Activated T-cell treated with anti-CD3 and anti-CD28 coated beads for 48 hours (primary cell): ENCODE results near the gene PNPLA5.

ENCODE experiments used
- DNase-seq: peaks from one replicate; pipeline ENCODE4 v3.0.0-alpha.2; 2020; ENCODE audit warnings: low read depth

The PNPLA5 gene

DNA sequence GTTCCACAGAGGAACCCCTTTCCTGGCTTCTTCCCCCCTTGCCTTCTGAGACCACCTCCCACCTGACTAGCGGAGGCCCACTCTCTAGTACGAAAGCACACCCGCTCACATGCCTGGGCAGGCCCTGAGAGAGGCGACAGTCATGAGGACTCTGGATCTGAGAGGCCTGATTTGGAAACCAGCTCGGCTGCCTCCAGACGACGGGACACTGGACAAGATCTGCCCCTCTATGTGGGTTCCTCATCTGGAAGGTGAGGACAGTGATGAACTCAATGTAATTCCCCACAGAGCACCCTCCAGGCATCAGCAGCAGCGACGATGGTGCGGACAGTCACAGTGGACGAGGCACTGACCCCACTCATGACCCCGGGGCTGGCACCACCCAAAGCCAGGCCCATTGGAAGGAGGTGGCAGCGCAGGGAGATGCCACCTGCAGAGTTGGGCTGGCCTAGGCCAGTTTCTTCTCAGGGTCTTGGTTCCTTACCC is 37.0 kb downstream of the PNPLA5 start:
- DNase-seq, result no peak

DNA sequence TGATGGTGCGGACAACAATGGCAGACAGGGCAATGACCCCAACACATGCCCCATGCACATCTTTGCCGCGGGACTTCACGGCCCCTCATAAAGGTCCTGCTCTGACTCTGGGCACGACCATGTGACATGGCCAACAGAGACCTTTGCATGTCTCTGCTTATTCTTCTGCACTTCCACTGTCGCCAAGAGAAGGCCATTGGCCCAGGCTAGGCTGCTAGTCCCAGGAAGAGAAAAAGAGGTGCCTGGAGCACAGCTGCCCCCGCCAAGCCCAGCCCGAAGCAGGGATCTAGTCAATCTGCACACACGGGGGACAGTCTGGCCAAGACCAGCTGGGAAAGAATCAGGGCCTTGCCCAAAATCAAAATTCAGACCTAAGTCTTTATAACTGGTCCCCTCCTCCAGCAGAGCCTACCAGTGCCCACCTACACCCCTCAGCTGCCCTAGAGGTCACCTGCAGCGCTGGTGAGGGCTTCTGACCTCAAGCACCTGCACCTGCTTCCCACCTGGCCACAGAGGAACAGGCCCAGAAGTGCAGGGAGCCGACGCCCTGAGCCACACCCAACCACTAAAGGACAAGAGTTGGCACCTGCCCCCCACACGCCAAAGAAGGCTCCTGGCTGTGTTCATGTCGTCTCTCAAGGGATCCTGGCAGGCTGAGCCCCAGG is 37.6 kb downstream of the PNPLA5 start:
- DNase-seq, result no peak

DNA sequence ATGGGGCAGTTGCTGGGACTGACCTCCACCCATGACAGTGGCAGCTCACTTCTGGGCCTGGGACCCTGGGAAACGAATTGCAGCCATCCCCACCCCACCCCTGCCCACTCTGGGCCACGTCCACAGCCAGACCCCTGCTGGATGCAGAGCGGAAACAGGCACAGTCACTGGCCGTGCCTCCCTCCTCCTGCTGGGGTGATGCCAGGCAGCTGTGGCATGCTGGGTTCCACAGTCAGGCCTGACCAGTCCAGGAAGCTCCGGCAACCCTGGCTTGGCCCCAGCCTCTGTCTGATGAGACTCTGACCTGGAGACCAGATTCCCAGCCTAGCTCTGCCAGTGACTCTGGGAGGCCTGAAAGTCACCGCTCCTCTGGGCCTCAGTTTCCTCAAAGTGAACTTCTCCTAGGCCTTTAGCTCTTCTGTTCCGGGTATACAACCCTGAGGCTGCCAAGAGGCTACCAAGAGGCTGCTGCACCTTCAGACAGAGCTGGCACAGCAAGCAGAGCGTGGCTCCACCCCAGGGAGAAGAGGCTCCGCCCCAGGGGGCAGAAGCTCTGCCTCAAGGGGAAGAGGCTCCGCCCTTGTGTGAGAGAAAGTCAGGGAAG is 38.4 kb downstream of the PNPLA5 start:
- no peak for DNase-seq

DNA sequence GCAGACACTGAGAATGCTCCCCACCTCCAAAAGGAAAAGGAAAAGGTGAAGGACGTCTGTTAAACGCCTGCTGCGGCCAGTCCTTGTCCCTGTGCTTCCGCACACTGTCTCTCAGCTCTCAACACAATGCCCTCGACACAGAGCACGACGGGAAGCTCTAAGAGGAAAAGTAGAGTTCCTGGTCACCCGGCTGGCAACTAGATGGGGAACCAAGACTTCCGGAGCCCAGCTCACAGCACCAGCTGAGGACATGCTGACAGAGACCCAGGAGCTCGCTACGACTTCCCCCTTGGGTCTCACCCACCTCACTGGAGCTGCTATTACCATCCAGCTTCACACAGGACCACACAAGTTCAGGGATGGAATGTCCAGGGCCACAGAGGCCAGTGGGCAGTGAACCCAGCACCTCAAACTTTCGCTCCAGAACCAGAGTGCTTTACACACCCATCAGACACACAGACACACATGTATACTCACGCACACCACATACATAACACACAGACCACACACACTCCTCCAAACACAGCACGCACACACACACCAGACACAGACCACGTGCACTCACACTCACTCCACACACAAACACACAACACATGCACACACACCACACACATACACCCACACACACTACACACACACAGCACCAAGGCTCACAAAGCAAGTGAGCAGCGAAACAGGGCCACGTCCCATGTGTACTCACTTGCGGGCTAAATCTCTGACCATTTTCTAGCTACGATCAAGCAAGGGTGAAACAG is 39.1 kb downstream of the PNPLA5 start:
- DNase-seq, result no peak

DNA sequence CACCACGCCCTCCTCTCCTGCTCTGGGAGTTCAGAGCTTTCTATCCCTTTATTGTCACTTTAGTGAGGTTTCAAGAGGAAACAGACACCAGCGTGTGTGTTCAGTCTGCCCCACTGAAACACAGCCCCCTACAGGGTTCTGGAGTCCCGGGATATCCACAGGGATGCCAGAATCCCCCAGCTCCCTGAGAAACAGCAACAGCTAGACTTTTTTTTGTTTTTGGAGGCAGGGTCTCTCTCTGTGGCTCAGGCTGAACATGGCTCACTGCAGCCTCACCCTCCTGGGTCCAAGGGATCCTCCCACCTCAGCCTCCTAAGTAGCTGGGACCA is 39.9 kb downstream of the PNPLA5 start:
- DNase-seq, result no peak

DNA sequence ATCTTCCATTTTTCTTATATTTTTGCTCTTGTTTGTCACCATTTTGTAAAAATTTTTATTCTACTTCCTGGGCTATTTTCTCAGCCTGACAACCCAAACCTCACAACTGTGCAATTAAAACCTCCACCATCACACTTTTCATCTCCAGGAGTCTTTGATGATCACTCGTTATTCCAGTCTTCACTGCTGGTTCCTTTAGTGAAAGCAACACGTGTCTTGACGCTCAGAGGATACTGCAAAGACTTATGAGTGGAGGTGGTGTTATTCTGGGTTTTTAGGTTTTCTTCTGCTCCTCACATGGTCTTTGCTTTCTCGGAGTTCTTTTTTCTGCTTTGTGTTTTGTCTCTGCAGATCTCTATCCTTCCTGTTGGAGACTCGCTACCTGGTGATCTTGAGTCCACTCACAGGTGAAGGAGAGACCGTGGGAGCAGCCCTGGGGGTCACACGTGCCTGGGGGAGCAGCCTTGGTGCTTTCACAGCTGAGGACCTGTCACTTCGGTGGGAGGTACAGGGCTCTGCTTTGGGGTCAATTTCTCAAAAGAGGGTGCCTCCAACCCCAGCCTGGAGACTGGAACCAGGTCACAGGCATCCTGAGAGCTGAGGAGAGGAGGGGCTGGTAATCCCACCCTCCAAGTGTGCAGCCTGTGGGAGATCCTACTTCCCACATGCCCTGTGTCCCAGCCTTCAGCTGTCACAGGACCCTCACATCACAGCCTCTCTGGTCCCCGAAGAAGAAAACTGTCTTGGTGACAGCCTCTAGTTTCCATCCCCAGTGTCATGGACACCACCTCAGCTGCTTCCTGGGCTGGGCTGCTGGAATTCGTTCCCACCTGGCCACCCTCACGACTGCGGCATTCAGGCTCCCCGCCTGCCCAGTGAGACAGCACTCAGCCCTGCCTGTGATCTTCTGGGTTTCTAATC is 40.5 kb downstream of the PNPLA5 start:
- no peak for DNase-seq

DNA sequence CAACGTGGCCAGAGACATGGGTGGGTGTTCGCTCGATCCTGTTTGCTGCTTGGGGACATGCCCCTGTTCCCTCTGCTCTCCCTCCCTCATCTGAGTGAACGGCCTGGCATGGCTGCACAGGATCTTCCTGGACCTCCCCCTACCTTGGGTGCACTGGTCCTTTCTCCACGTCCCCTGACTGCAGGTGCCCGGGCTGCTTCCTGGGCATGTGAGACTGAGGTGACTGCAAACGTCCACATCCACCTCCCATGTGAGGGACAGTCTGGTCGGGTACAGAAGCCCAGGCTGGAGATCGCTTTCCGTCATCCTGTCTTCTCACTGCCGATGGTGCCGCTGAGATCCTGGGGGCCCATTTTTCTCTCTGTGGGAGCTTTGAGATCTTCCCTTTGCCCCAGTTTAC is 41.3 kb downstream of the PNPLA5 start:
- DNase-seq, result no peak

DNA sequence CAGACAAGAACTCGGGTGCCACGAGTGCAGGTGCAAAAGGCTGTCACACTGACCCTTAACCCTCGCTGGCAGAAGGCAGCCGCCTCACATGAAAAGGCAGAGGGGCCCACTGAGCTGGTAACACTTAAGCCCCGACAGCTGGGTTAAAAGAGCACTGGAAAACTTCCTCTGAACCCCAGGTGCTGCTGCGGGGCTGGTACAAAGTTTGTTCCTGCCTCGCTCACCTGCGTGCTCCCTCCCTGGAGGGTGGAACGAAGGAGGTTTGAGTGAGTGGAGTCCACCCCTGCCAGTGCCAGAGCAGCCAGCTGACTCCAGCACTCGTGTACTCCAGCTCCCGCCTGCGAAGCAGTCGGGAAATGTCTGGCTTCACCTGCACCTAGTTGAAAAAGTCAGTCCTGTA is 42.1 kb downstream of the PNPLA5 start:
- DNase-seq, result no peak

DNA sequence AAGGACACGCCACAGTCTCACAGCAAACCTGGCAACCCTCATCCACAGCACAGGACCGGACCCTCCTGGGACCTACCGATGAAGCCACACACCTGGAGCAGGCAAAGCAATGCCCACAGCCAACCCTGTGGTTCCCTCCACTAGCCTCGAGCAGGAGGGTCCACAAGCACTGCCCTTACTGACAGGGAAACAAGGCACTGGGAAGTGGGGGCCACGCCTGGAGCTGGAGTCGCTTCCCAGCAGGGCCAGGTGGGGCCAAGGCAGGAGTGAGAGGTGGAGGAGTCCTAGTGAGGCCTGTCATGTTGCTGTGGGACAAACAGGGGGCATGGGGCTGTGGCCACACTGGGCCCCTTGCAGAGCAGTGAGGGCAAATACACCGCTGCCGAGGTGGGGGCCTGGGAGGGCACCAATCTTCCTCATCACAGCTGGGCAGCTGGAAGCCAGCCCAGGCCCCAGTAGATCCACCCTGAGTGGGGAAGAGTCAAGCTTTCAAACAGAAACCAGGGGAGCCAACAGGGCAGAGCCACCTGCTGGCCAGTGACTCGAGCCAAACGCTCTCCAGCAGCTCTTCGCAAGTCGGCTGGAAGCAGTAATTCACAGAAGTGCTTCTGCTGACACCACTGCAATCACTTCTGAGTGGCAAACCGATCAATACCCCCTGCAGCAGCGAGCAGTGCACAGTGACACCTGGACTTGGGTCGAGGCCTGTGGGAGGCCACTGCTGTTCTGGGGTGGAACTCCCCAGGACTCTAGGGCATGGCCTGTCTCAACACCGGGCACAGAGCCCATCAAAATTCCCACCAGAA is 43.2 kb downstream of the PNPLA5 start:
- no peak for DNase-seq

DNA sequence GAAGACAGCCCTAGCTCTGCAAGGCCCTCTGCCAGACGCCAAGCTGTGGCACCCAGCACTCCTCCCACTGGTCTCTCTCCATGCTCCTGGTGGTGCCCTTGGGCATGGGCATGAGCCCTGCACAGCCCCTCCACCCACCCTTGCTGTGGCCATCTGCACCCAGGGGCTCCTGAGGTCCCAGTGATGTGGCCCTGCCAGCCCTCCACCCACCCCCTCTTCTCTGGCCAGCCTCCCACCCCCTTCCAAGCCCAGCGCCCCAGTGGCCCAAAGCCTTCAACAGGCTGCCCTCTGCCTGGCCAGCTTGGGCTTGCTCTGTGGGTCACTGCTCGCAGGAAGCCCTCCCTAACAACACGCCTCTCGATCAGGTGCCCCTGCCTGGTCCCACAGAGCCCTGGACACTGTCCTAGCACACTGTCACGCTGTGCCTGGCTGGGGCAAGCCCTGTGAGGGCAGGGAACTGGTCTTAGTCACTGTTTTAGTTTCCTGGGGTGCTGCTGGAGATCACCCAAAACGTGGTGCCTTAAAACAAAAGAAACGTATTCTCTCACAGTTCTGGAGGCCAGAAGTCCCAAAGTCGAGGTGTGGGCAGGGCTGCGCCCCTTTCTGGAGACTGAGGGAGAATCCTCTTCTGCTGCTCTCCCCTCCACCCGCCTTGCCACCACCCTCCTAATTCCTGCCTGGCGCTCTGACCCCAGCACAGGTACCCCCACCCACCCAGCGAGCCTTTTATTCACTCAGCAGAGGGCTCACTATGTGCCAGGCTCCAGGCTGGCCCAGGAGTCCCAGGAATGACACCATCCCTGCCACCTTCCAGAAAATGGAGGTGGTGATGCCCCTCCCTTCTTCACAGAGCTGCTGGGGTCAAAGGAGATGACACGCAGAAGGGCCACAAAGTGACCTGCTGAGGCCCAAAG is 44.2 kb downstream of the PNPLA5 start:
- DNase-seq, result no peak

DNA sequence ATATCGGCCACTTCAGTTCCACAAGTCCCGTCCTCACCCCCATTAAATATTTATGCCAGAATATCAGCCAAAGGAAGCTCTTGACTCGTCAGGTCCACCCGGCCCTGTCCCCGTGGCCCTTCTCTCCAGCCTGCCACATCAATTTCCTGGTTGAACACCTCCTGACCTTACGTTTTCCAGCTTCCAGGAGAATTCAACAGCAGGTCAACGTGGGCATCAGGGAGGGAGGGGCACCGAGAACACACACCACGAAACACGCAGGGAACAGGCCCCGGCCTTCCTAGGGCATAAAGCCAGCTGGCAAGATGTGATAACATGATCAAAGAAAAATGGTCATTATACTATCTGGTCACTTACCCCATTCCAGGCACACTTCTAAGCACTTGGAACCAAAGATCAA is 44.8 kb downstream of the PNPLA5 start:
- DNase-seq, result no peak

DNA sequence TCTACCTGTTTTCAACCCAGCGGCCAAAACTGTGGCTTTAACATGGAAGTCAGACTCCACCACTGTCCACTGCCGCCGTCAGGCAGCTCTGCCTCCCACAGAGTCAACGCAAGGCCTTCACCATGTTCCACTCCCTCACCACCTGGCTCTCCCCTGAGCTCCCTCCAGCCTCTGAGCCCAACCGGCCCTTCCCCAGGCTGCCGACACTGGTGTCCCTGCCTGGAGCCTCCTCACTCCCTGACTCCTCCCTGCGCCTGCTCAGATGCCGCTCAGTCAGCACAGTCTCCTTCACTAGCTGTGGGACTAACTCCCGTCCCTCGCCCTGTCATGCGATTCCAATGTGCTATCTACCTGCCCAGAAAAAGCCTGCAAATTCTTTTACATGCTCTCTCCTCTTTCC is 45.8 kb downstream of the PNPLA5 start:
- DNase-seq, result no peak

DNA sequence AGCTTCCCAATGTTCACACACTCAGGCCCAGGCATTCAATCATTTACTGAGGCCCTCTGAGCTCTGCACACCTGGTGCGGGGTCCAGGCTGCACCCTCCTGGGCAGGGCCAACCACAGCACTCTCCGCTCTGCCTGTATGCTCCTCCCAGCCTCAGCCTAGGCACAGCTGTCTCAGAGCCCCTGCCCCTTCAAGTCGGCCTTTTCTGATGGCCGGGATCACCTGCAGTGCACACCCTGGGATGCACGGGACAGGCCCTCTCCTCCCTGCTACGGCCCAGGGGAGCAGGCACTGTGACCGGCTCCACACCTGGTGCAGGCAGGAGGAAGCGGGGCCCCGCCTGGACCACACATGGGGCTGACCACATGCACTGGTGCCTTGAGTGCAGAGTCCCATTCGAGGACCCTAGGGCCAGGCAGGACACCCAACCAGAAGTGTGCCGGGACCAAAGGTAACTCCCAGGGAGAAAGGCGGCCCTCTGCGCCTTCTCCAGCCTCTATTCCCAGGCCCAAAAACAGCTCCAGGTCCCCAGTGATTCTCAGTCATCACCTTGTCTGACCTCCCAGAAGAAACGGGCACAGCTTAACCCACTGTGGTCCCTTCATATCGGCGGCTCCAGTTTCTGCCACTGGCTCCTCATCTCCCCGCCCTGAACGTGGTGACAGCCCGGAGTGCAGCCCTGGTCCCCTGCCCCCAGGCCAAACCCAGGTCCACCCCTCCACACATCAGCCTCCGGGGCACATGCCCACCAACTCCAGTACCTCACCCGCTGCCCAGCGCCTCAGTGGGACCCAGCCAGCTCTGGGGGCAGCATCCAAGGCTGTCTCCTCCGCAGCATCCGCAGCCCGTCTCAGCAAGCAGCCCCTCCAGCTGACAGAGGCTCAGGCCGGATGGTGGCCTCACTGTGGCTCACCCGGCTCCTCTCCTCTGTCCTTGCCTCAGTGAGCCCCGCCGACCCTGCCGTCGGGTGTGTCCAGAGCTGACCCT is 47.0 kb downstream of the PNPLA5 start:
- no peak for DNase-seq

DNA sequence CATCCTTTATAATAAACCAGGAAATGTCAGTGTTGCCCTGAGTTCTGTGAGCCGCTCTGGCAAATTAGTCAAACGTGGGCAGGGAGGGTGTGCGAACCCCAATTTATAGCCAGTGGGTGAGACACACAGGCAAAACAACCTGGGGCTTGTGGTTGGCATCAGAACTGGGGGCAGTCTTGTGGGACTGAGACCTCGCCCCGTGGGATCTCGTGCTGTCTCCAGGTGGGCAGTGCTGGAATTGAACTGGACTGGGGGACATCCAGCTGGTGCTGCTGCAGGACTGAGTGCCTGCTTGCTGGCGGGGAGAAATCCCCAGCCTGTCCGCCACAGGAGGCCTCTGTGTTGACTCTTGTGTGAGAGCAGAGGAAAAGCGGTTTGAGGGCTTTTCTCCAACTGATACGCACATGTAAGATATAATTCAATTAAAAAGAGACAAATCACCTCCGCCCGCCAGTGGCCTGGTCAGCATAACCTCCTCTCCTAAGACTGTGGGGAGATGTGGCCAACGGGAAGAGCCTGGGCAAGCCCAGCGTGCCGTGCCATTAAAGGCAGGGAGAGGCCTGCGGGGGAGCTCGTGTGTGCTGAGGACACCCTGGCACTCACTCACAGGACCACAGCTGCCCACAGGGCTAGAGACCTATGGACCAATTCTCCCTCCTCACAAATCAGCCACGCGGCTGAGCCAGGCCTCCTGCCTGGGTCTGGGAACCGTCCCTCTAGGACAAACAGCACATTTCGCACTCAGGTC is 47.9 kb downstream of the PNPLA5 start:
- DNase-seq, result no peak

DNA sequence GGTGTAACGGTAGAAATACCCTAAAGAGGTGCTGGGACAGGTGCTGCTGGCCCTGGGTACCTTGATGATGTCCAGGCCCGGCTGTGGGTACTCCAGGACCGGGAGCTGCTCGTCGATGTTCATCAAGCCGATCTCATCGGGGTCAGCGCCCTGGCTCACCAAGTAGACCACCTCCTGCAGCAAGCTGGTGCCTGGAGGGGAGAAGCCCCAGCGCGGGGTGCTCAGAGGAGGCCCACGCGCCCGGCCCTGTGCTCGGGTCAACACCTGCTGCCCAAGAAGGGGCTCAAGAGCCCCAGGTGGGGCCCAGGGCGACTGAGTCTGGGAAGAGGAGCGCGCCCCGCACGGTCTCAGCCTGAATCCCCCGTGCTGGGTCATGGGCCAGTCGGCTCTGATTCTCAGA is 50.1 kb downstream of the PNPLA5 start:
- DNase-seq, result no peak

DNA sequence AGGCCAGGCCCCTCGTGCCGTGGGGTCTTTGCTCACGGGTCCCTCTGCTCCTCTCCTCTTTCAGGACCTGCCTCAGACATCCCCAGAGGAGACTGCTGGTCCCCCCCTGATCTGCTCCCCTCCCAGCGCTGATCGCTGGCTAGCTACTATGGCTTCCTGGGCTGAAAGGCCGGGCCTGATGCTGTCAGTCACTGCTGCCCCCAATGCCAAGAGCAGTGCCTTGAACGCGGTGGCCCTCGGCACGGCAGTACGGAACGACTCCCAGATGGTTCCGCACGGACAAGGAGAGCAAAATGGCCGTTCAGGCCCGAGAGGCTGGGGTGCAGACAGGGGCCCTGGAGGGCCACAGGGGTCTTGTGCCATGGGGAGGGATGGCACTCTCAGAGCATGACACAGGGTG is 51.0 kb downstream of the PNPLA5 start:
- no peak for DNase-seq

DNA sequence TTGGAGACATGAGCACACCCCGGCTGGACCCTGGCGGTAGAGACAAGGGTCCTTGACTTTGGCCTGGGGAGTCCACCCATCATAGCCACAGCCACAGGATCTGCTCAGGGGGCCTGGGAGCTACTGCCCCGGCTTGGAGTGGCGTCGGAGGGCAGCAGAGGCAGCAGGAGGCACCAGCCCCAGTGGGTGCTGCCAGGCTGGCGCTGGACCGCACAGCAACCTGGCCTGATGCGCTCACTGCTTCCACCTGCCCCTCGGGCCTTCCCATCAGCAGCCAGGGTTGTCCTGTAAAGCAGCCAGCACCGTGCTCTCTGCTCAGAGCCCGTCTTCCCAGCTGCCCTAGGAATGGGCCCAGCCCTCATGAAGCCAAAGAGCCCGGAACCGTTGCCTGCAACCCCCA is 51.4 kb downstream of the PNPLA5 start:
- no peak for DNase-seq

DNA sequence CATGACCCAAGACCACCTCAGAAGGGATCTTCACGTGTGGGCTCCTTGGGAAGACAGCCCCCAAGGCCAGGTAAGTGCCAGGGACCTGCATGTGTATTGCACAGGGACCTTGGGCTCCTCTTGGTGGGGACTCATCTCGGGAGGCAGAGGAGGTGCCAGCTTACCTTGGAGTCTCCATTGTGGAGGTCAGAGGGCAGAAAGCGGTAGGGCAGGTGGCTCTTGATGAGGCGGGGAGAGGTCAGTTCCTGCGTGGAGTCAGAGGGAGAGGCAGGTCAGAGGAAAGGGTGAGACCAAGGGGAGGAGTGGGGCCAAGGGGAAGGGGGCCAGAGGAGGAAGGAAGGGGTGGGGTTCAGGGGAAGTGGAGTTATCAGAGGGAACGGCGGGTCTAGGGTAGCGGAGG is 52.0 kb downstream of the PNPLA5 start:
- no peak for DNase-seq
